ENCODE results near the gene DALRD3.

DNA sequence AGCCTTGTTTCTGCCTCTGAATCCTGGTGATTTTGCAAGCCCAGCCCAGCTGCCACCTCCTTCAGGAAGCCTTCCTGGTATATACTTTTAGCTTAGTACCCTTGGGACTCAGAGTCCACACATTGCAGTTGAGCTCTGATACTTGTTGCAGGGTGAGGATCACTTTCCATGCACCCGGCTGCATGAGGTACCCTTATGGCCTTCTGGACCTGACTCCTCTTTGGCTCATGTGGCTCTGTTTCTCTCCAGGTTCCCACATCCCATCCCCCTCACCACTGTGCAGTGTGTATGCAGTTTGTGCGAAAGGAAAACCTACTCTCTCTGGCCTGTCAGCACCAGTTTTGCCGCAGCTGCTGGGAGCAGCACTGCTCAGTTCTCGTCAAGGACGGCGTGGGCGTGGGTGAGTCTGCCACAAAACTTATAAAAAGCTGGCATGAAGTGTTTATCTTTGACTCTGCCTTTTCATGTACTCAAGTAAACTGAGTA lies 51.5 kb downstream of the DALRD3 start:
- TF ChIP-seq POLR2AphosphoS5 (IDR thresholded peaks at IDR 0.05) (no peak), EP300 (IDR thresholded peaks at IDR 0.05) (no peak)
- TF ChIP-seq, protein P1, sequence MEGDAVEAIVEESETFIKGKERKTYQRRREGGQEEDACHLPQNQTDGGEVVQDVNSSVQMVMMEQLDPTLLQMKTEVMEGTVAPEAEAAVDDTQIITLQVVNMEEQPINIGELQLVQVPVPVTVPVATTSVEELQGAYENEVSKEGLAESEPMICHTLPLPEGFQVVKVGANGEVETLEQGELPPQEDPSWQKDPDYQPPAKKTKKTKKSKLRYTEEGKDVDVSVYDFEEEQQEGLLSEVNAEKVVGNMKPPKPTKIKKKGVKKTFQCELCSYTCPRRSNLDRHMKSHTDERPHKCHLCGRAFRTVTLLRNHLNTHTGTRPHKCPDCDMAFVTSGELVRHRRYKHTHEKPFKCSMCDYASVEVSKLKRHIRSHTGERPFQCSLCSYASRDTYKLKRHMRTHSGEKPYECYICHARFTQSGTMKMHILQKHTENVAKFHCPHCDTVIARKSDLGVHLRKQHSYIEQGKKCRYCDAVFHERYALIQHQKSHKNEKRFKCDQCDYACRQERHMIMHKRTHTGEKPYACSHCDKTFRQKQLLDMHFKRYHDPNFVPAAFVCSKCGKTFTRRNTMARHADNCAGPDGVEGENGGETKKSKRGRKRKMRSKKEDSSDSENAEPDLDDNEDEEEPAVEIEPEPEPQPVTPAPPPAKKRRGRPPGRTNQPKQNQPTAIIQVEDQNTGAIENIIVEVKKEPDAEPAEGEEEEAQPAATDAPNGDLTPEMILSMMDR (IDR thresholded peaks at IDR 0.05): no peak

Measured in esophagus muscularis mucosa (tissue), 4 donors.